GM19328 (cell line): ENCODE results near the gene MATCAP1.

Source experiments
- ATAC-seq: cut with Tn5 transposase; IDR thresholded peaks from one replicate; pipeline ENCODE4 v1.9.1; 2021; ENCODE audit warnings: mild to moderate bottlenecking, moderate library complexity; ENCODE audit not compliant: unreplicated experiment

MATCAP1 gene

GRCh38 chr16:67183627-67184452 is at the start of gene MATCAP1:
Gene MATCAP1, minus strand, starts transcription at chr16:67183963. Its CDS starts 3,353 bp downstream, at chr16:67180610.
- ATAC-seq, result peak; percentile 88

DNA sequence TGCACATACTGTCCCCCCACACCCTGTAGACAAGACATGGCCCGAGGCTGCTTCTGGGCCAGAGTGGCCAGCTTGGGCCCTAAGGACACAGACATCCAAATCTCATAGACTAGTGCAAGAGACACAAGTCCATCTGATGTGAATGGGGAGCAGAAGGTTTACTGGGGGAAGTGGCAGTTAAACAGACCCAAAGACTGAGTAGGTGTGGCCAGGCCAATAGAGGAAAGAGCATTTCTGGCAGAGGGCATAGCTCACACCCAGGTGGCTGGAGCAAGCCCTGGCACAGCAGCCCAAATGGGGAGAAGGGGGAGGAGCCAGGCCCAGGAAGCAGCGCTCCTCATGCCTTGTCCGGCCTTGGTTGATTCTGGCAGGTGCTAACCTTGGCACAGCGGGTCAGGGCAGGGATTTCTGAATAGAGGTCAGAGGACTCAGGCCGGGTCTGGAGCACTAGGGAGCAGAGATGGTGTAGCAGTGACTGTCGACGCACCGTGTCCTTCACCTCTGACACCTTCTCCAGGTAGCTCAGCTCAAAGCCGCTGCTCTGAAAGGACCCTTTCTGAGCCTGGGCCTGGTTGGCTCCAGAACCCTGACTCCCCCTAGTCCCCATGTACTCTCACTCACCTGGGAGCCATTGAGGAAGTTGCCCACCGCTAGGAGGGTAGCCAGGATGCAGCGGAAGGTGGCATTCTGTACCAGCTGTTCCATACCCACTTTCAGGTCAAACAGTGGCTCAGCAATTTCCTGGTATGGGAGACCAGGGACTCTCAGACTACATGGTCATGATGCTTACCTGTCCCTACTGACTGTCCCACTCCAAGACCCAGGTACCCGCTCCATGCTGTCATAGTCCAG is 47.3 kb upstream of the MATCAP1 start:
- no peak for ATAC-seq

DNA sequence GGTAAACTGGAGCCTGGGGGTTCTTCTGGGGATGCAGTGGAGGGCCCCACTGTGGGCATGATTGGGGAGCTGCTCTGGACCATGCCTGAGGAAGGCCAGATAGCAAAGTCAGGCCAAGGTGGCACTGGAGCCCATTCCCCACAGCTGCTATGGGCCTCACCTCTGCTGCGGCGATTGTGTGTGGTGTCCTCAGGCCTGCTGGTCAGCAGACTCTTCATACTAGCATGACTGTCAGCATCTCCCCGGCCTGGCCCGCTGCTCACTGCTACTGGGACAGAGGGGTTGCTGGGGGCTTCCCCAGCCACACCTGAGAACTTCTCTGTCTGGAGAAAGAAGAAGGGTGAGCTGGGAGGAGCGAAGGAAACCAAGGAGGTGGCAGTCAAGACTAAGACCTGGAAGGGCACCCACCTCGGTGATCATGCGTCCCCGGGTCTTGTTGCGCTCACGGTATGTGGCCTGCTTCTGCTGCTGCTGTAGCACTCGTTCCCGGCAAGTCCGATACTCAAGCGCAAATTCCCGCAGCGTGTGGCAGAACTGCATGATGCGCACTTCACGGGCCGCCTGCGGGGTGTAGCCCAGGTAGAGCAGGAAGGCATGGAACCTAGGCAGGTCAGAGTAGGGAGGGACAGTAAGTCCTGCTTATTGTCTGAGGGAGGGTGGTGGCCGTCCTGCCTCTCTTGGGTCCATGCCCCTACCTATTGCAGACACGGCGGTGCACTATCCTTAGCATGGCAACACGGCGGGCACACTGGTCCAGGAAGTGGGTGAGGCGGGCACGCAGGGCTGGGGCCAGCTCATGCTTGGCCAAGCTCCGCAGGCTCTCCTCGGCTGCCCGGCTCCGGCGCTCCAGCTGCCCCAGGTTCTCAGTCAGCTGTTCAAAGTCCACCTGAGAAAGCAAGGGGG is 46.4 kb upstream of the MATCAP1 start:
- ATAC-seq, result no peak

DNA sequence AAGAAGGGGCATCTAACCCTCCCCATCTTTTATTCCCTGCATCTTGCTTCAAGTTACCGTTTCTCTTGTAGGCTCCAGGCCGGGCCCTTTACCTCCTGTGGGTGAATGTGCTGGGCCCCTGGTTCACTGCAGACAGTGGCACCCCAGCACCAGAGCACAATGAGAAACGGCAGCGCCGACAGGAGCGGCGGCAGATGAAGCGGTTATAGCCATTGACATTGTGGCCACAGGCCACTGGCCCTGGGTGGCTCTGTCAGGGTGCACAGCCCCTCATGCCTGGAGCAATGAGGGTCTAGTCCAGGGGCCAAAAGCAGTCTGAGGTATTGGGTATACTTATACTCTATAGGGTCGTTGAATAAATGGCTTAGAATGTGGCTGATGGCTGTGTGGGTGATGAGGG is 45.1 kb upstream of the MATCAP1 start:
- ATAC-seq, result no peak

- ATAC-seq, result no peak
Measured at GRCh38 chr16:67228034-67228785, 44.4 kb upstream of the MATCAP1 start.

DNA sequence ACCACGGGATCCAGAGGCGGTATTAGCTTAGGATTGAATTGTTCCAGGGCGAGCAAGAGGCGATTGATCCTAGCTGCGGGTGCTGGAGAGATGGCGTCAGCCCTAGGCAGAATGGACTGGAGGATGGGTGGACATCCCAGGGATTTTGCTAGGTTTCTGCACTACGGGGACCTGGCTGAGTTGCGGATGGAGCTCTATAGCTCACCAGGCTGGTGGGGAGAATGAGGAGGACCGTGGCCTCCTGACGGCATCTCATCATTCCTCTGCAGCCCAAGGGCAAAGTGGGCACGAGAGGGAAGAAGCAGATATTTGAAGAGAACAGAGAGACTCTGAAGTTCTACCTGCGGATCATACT is 43.8 kb upstream of the MATCAP1 start:
- ATAC-seq, result no peak

DNA sequence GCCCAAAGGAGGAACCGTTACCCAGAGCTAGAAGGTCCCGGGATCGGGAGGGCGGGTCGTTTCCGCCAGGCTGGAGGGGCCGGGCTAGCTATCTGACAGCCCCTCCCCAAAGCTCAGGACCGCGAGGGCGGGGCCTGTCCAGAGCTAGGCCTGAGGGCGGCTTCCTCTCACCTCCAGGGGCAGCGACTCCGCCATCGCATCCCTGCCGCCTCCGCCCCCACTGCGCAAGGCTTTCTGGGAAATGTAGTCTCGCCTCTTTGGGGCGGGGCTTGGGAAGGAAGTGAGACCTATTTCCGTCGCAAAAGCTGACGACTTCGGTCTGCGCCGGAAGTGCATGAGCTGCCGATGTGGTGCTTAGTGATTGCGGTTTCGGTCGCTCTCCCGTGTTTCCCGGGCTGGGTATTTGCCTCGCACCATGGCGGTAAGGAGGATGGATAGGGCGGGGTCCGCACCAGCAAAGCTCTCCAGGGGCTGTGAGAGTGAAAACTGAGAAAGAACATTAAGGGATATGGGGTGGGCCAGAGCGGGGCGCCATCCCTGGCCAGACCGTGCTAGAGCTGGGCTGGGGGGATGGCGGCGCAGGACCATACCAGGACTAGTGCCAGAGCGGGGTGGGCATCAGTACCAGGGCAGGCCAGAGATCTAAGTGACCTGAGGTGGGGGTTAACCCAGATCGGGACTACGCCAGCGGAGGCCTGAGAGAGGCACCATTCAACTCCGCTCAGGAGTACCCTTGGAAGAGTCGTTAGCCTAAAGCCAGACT is 43.2 kb upstream of the MATCAP1 start, which contains the start of gene TMEM208:
TMEM208 (plus strand) TSS at position 327 of the 763 bp plus-strand sequence; CDS start at position 416, 89 bp downstream.
- peak; percentile 89 for ATAC-seq

- ATAC-seq, result no peak
Measured at GRCh38 chr16:67226295-67226803, 42.6 kb upstream of the MATCAP1 start.

- ATAC-seq, result no peak
Measured at GRCh38 chr16:67223992-67224391, 40.2 kb upstream of the MATCAP1 start.

DNA sequence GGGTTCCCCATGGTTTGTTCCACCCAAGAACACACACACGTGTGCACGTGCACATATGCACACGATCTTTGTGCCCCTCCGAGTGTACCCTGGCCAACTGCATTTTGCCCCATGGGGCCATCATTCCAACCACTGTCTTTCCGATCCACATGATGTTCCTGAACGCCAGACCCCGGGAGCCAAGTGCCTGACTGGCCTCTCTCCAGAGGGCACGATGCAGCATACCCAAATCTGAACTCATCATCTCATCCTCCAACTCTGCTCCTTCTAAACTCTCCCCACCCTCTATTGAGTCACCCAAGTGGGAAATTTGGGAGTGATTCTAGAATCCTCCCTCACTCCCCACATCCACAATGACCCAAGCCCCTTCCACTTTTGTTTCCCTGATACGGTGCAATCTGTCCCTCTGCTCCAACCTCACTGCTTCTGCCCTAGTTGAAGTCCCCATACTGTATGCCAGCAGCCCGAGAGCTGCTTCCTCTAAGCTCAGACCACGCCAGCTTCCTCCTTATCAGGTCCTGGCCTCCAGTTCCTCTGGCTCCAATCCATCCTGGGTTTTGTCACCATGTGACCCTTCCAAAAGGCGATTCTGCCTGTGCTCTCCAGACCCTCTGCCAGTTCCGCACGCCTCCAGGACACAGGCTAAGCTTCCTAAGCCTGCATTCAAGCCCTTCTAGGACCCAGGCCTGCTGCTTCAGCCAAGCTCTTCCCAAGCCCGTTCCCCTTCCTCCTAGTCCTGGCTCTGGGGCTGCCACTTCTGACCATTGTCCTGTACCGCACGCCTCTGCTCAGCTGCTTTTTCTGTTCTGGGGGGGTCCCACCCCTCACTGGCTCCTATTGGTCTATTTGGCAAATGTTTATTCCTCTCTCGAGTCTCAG is 33.1 kb upstream of the MATCAP1 start:
- no peak for ATAC-seq

DNA sequence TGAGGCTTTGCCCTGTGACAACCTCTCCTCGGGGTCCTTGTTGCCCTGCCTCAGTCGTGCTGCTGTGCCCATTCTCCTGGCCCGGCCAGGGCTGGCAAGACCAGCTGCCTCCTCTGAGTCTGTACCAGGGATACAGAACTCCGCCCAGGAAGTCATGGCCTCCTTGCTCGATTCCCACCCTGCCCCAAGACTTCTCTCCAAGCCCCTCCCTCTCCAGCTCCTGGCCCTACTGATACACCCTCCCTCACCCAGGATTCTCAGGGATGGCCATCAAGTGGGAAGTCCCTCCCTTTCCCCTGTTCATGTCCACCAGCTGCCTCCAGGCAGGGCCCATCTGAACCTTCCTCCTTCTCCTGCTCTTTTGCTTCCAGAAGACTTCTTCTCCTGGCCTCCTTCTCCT is 31.9 kb upstream of the MATCAP1 start:
- ATAC-seq, result no peak

GRCh38 chr16:67213197-67214019 is 29.6 kb upstream of the MATCAP1 start:
- ATAC-seq, result no peak

DNA sequence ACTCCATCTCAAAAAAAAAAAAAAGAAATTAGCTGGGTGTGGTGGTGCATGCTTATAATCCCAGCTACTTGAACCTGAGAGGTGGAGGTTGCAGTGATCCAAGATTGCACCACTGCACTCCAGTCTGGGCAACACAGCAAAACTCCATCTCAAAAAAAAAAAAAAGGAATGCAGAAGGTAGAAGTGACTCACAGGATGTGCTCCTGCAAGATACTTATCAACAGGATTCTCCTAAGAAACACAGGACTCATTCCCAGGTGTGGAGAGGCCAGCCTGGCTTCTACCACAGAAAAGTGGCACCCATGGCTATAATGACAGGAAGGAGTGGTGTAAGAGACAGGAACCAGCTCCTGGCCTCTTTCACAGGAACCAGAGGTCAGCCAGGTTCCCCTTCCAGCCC is 29.0 kb upstream of the MATCAP1 start:
- ATAC-seq, result no peak

GRCh38 chr16:67211674-67212073 is 27.9 kb upstream of the MATCAP1 start:
- ATAC-seq, result no peak

GRCh38 chr16:67210069-67210937 is 26.5 kb upstream of the MATCAP1 start:
- ATAC-seq, result no peak

GRCh38 chr16:67209565-67209964 is 25.8 kb upstream of the MATCAP1 start:
- ATAC-seq, result no peak
